HFFc6 (cell line): Measurements from ENCODE around the gene FBN1. TPM values are rescaled to one million over a fixed set of nuclear protein-coding genes. Genes with fewer than 3 reads are reported as not detected.

Experiments used
- DNase-seq: peaks from one replicate; pipeline ENCODE4 v3.0.0-alpha.2; 2018
- H3K27ac Mint-ChIP-seq: 2 replicates; pipeline ENCODE4 v1.8.0; 2020; ENCODE audit warnings: mild to moderate bottlenecking, mixed read lengths
- H3K27me3 Mint-ChIP-seq: 2 replicates; pipeline ENCODE4 v1.8.0; 2021; ENCODE audit warnings: mild to moderate bottlenecking, moderate library complexity, mixed read lengths; ENCODE audit not compliant: insufficient read depth
- H3K36me3 Mint-ChIP-seq: 2 replicates; pipeline ENCODE4 v1.8.0; 2021; ENCODE audit warnings: low read depth, mixed read lengths
- H3K4me1 Mint-ChIP-seq: 2 replicates; pipeline ENCODE4 v1.8.0; 2020; ENCODE audit warnings: low read depth, mixed read lengths
- H3K4me3 Mint-ChIP-seq: 2 replicates; pipeline ENCODE4 v1.8.0; 2020; ENCODE audit warnings: mild to moderate bottlenecking, moderate library complexity, mixed read lengths
- H3K9me3 Mint-ChIP-seq: 2 replicates; pipeline ENCODE4 v1.8.0; 2020; ENCODE audit warnings: mild to moderate bottlenecking, mixed read lengths
- total RNA-seq, 6 experiments: library from RNA; stranded (reverse); fragmentation: NEBNext Ultra II Directional; extraction: Animal tissue kit (Norgen Biotek cat#: 25700); gene quantifications; 2 replicates in 1 of 6; 3 replicates in 5 of 6; pipeline ENCODE4 v1.2.3, GENCODE V29; 2021
- TF ChIP-seq, protein P1 (sequence below): fragments of 200-600 bp; sonication (generic); IDR thresholded peaks from 2 replicates; pipeline ENCODE4 v1.5.0; 2021; ENCODE audit warnings: antibody characterized with exemption, mild to moderate bottlenecking

The FBN1 gene
- total RNA-seq, 6 experiments from 2014 or later, result 584 to 754 (median 609) TPM

DNA sequence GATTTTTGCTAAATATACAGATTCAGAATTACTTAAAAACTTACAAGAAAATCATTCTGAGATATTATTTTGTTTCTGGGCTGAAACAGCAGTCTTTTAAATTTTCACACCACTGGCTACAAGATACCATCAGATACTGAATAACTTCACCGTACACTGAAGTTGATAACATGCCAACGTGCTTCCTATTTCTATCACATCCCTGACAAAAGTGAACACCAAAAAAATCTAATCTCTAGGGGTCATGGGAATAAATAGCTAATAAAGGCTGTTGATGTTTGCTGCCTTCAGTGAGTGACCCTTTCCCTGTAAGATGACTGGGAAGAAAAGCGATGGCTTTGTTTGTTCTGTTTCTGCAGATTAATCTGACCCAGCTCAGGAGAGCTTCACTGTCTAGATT lies 193.8 kb downstream of the FBN1 start:
- Mint-ChIP-seq H3K36me3 (peaks cover 96% of the 10 kb centered on the region), H3K27me3 (peaks cover 19% of the 10 kb centered on the region), H3K27ac (peak overlapping the region; percentile 87), H3K9me3 (no peaks in the 10 kb centered on the region), H3K4me3 (peak overlapping the region; percentile 41), H3K4me1 (peaks cover 94% of the 10 kb centered on the region)
- no peak for DNase-seq
- TF ChIP-seq, protein P1, sequence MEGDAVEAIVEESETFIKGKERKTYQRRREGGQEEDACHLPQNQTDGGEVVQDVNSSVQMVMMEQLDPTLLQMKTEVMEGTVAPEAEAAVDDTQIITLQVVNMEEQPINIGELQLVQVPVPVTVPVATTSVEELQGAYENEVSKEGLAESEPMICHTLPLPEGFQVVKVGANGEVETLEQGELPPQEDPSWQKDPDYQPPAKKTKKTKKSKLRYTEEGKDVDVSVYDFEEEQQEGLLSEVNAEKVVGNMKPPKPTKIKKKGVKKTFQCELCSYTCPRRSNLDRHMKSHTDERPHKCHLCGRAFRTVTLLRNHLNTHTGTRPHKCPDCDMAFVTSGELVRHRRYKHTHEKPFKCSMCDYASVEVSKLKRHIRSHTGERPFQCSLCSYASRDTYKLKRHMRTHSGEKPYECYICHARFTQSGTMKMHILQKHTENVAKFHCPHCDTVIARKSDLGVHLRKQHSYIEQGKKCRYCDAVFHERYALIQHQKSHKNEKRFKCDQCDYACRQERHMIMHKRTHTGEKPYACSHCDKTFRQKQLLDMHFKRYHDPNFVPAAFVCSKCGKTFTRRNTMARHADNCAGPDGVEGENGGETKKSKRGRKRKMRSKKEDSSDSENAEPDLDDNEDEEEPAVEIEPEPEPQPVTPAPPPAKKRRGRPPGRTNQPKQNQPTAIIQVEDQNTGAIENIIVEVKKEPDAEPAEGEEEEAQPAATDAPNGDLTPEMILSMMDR, result no peak

DNA sequence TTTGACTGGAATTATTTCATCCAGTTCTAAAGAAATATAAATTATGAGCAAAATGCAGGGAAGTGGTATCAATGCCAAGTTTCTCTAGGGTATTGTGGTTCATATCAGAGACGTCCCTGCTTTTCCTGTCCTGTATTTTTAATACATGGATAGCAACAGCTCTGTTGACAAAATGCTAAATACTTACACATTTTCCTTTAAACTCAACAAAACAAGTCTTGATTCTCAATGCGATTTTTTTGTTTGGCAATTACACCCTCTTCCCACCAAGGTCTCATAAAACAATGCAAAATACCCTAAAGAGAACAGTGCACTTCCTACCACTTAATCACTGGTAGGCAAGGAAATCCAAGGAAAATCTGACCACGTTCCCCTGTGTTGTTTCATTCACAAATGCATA lies 194.3 kb downstream of the FBN1 start:
- Mint-ChIP-seq H3K36me3 (peaks cover 96% of the 10 kb centered on the region), H3K27ac (peak overlapping the region; percentile 87), H3K4me1 (peaks cover 94% of the 10 kb centered on the region), H3K4me3 (peak overlapping the region; percentile 41), H3K9me3 (no peaks in the 10 kb centered on the region), H3K27me3 (peaks cover 19% of the 10 kb centered on the region)
- TF ChIP-seq, protein P1, result no peak
- no peak for DNase-seq

DNA sequence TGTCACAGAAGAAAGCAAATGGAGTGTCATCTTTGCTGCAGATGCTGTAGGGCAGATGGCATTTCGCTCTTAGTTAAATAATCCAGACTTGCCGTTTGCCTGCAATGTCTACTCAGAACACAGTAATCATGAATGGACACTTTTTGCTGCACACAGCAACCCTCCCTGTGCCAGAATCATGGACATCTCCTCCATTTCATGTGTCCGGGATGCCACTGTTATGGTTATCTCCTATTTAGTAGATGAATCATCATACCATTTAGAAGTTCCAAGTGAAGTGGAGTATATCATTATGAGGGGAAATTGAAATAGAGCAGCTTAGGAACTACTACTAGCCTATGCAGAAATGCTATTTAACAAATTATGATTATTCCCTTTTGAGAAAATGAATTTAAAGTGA lies 195.8 kb downstream of the FBN1 start:
- DNase-seq, result peak; percentile 55
- H3K27me3 Mint-ChIP-seq, result peaks cover 13% of the 10 kb centered on the region
- H3K9me3 Mint-ChIP-seq, result no peaks in the 10 kb centered on the region
- peak overlapping the region; percentile 61 for H3K4me3 Mint-ChIP-seq
- TF ChIP-seq, protein P1, result no peak
- H3K36me3 Mint-ChIP-seq, result peaks cover 89% of the 10 kb centered on the region
- H3K27ac Mint-ChIP-seq, result peak overlapping the region; percentile 87
- peaks cover 83% of the 10 kb centered on the region for H3K4me1 Mint-ChIP-seq

DNA sequence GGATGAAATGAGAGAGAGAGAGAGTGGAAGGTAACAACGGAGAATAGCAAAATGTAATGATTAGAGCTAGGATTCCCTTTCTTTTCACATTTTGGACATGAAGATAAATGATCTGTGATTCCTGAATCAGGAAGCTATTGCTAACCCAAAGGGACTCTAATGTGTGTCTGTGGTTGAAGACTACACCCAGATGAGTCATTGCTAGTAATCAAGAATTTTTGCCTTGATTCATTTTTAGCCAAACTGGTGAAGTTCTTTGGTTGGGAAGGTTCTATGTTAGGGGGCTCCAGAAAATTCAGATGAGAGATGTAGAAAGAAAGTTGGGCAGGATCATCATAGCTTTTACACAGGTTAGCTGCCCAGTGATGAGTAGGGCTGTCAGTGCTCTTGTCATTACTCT lies 197.9 kb downstream of the FBN1 start:
- no peaks in the 10 kb centered on the region for H3K9me3 Mint-ChIP-seq
- peak; percentile 76 for DNase-seq
- H3K36me3 Mint-ChIP-seq, result peaks cover 88% of the 10 kb centered on the region
- peaks cover 23% of the 10 kb centered on the region for H3K27me3 Mint-ChIP-seq
- peaks cover 82% of the 10 kb centered on the region for H3K4me1 Mint-ChIP-seq
- H3K4me3 Mint-ChIP-seq, result peak overlapping the region; percentile 49
- TF ChIP-seq, protein P1, result no peak
- H3K27ac Mint-ChIP-seq, result peak overlapping the region; percentile 90

DNA sequence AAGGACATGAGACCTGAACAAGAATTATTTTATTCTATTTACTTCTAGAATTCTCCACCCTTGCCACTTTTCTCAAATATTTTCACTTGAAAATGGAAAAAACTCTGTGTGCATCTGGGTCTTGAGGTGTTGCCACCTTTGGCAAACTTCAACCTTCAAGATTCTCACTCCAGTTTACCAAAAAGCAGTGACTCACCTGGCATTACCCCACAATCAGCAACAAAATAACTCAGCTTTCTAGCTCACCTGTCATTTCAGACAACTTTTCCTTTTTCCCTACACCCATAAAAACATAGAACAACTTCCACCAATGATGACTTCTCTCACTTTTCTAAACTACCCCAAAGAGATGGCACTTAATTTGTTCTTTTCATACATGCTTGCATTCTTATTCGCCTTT lies 198.5 kb downstream of the FBN1 start:
- peaks cover 22% of the 10 kb centered on the region for H3K27me3 Mint-ChIP-seq
- no peak for DNase-seq
- H3K27ac Mint-ChIP-seq, result peak overlapping the region; percentile 90
- peak overlapping the region; percentile 49 for H3K4me3 Mint-ChIP-seq
- peaks cover 82% of the 10 kb centered on the region for H3K4me1 Mint-ChIP-seq
- H3K9me3 Mint-ChIP-seq, result no peaks in the 10 kb centered on the region
- TF ChIP-seq, protein P1, result no peak
- H3K36me3 Mint-ChIP-seq, result peaks cover 88% of the 10 kb centered on the region

DNA sequence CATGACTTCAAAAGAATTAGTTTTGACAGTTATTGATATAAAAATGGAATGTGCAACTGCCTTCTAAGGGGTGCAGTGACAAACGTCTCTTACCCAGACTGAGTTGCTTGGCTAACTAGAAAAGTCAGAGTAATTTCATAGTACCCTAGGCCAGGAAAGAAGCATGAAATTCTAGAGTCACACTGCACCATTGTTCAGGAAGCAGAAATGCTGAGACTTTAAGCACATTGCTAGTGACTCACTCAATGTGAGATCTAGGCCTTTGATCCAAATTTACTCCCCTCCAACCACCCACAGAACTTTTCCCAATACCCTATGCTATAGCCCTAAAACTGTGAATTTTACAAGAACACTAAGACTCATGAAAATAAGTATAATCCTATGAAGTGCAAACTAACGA lies 203.5 kb downstream of the FBN1 start:
- H3K27me3 Mint-ChIP-seq, result peaks cover 24% of the 10 kb centered on the region
- TF ChIP-seq, protein P1, result no peak
- DNase-seq, result no peak
- no peak overlapping the region; the same call in 1 of the 2 replicates for H3K4me3 Mint-ChIP-seq
- H3K9me3 Mint-ChIP-seq, result peaks cover 10% of the 10 kb centered on the region; the same call in 1 of the 2 replicates
- H3K27ac Mint-ChIP-seq, result peak overlapping the region; percentile 87; the same call in 1 of the 2 replicates
- peaks cover 82% of the 10 kb centered on the region for H3K4me1 Mint-ChIP-seq
- peaks cover 90% of the 10 kb centered on the region for H3K36me3 Mint-ChIP-seq
